HepG2 (cell line): Measurements from ENCODE around the gene TEX29. TPM values are rescaled to one million over a fixed set of nuclear protein-coding genes. Genes with fewer than 3 reads are reported as not detected.

Experiments
- ATAC-seq: fragments of 200-7000 bp; cut with Tn5 transposase; 3 replicates; pipeline ENCODE4 v1.9.1; 2020; ENCODE audit warnings: mild to moderate bottlenecking, moderate library complexity
- BruUV-seq: library from RNA; stranded (reverse); fragments of 400-500 nt; replicated peaks from 2 replicates; lab custom pipeline; 2021; lab: Mats Ljungman, UMichigan
- CTCF ChIA-PET: fragments of 300-600 bp; formaldehyde crosslinking; extraction: SDS; loops from one replicate; lab custom pipeline; 2021; ENCODE audit warnings: low total read pairs, inconsistent platforms, low intra/inter-chr PET ratio; lab: Yijun Ruan, JAX
- POLR2A ChIA-PET: fragments of 350-600 bp; sonication (Branson Sonifier 250); formaldehyde crosslinking; loops from one replicate; lab custom pipeline; 2020; ENCODE audit warnings: antibody characterized with exemption, inconsistent platforms; lab: Yijun Ruan, JAX
- DNase-seq: peaks from one replicate; pipeline ENCODE4 v3.0.0-alpha.2; 2015; ENCODE audit warnings: low spot score
- FAIRE-seq: peaks from 3 replicates; lab custom pipeline; 2011; peaks lifted over from hg19 to GRCh38; lab: Jason Lieb, UNC
- H2AFZ ChIP-seq: one replicate; pipeline ENCODE4 v1.6.1; 2011; ENCODE audit warnings: low read length, inconsistent platforms
- H3K27ac ChIP-seq: fragments of 300-600 bp; 3 replicates; pipeline ENCODE4 v1.8.0; 2011; ENCODE audit warnings: mixed run types, mild to moderate bottlenecking, mixed read lengths, low read length, inconsistent platforms; ENCODE audit not compliant: insufficient read depth; ENCODE audit errors: extremely low read length
- H3K27me3 ChIP-seq, 2 experiments: fragments of 200-600 bp in 1 of 2; 2 replicates in 1 of 2; 3 replicates in 1 of 2; pipeline versions ENCODE4 v1.6.0 to v1.8.0; 2011; ENCODE audit warnings: low read length in 2 of 2, mild to moderate bottlenecking in 2 of 2, moderate library complexity in 2 of 2, inconsistent platforms in 1 of 2; ENCODE audit not compliant: insufficient read depth in 2 of 2, control insufficient read depth in 1 of 2
- H3K36me3 ChIP-seq, 2 experiments: fragments of 200-600 bp in 1 of 2; replicated peaks in 1 of 2; 2 replicates in 1 of 2; 3 replicates in 1 of 2; pipeline versions ENCODE4 v1.5.1 to v1.8.0; 2011; ENCODE audit warnings: low read length in 2 of 2, inconsistent platforms in 1 of 2; ENCODE audit not compliant: insufficient read depth in 2 of 2, control insufficient read depth in 1 of 2
- H3K4me1 ChIP-seq: 2 replicates; pipeline ENCODE4 v1.5.1; 2012; ENCODE audit warnings: low read length, inconsistent platforms; ENCODE audit not compliant: insufficient read depth
- H3K4me2 ChIP-seq: 2 replicates; pipeline ENCODE4 v1.6.0; 2011; ENCODE audit warnings: low read depth, low read length, inconsistent platforms
- H3K4me3 ChIP-seq, 3 experiments: fragments of 200-600 bp in 1 of 3; sonication (generic), shearing (Covaris generic) in 1 of 3; replicated peaks in 1 of 3; 2 replicates each; pipeline ENCODE4 v1.5.1; 2011 to 2016; ENCODE audit warnings: low read length in 3 of 3, inconsistent platforms in 2 of 3, low read depth in 2 of 3, mild to moderate bottlenecking in 2 of 3, control low read depth in 1 of 3, mixed read lengths in 1 of 3; ENCODE audit not compliant: insufficient read depth in 1 of 3
- H3K79me2 ChIP-seq: one replicate; pipeline ENCODE4 v1.6.1; 2011; ENCODE audit warnings: low read length, inconsistent platforms; ENCODE audit not compliant: insufficient read depth
- H3K9ac ChIP-seq: 2 replicates; pipeline ENCODE4 v1.6.0; 2011; ENCODE audit warnings: mild to moderate bottlenecking, low read depth, low read length, inconsistent platforms; ENCODE audit not compliant: insufficient read depth
- H3K9me3 ChIP-seq: 2 replicates; pipeline ENCODE4 v1.5.1; 2012; ENCODE audit warnings: mild to moderate bottlenecking, low read length
- H4K20me1 ChIP-seq: 2 replicates; pipeline ENCODE4 v1.6.0; 2011; ENCODE audit warnings: inconsistent platforms, mild to moderate bottlenecking, low read length, moderate library complexity; ENCODE audit not compliant: insufficient read depth
- CAMTA2 ChIP-seq: sonication (generic); formaldehyde crosslinking; IDR thresholded peaks from 2 replicates; pipeline ENCODE4 v1.4.0; 2020; ENCODE audit warnings: mild to moderate bottlenecking, missing genetic modification reagents, borderline replicate concordance
- MEIS1 ChIP-seq: sonication (generic); formaldehyde crosslinking; IDR thresholded peaks from 2 replicates; pipeline ENCODE4 v1.9.0; 2021; ENCODE audit warnings: mild to moderate bottlenecking, missing genetic modification reagents, moderate library complexity, borderline replicate concordance
- SKIL ChIP-seq: sonication (generic); formaldehyde crosslinking; IDR thresholded peaks from 2 replicates; pipeline ENCODE4 v1.8.0; 2022; ENCODE audit warnings: missing genetic modification reagents, mild to moderate bottlenecking, moderate library complexity, borderline replicate concordance
- ZFP41 ChIP-seq: sonication (generic); formaldehyde crosslinking; IDR thresholded peaks from 2 replicates; pipeline ENCODE4 v1.4.0; 2020; ENCODE audit warnings: mild to moderate bottlenecking, missing genetic modification reagents, borderline replicate concordance
- ZNF280D ChIP-seq: sonication (generic); formaldehyde crosslinking; IDR thresholded peaks from 2 replicates; pipeline ENCODE4 v1.5.1; 2020; ENCODE audit warnings: mild to moderate bottlenecking, missing genetic modification reagents
- ZNF451 ChIP-seq: sonication (generic); formaldehyde crosslinking; IDR thresholded peaks from 2 replicates; pipeline ENCODE4 v1.5.0; 2020; ENCODE audit warnings: mild to moderate bottlenecking, missing genetic modification reagents
- ZNF577 ChIP-seq: sonication (generic); formaldehyde crosslinking; IDR thresholded peaks from 2 replicates; pipeline ENCODE4 v1.4.0; 2020; ENCODE audit warnings: mild to moderate bottlenecking, low read depth, missing genetic modification reagents, borderline replicate concordance
- WGBS: methylation state at CpG from one replicate; pipeline ENCODE4 v1.1.6; 2017; ENCODE audit warnings: low lambda C conversion rate; 5-methylcytosine and 5-hydroxymethylcytosine counted together
- in situ Hi-C: cut with HindIII; loops from 2 replicates; pipeline ENCODE4 v1.10.0; 2017; ENCODE audit warnings: low pct_unique_long_range_greater_than_20kb; ENCODE audit not compliant: extremely low pct_ligation_motif_present
- intact Hi-C: fragments of 100-400 bp; cut with micrococcal nuclease; formaldehyde crosslinking; loops from one replicate; pipeline ENCODE4 v1.10.0; 2022; ENCODE audit not compliant: unreplicated experiment
- polyA plus RNA-seq, 8 experiments: library from polyadenylated mRNA; depleted of rRNA in 3 of 8; stranded (reverse) in 7 of 8; unstranded in 1 of 8; fragments of >200 nt; fragmentation: Illumina TruSeq in 4 of 8; extraction: Trizol in 4 of 8; gene quantifications; 2 replicates each; pipeline versions ENCODE4 v1.2.1 to v1.2.3, GENCODE V29; 2011 to 2016; ENCODE audit warnings: low read depth in 4 of 8, missing spikeins in 1 of 8, mixed read lengths in 1 of 8; ENCODE audit not compliant: insufficient read depth in 1 of 8
- total RNA-seq, 5 experiments: library from RNA; depleted of rRNA; stranded (reverse); fragments of >200 nt; fragmentation: Illumina TruSeq; extraction: Trizol; gene quantifications; 2 replicates each; pipeline ENCODE4 v1.2.3, GENCODE V29; 2016; ENCODE audit warnings: low read depth in 1 of 5

TEX29 gene
- total and polyA plus RNA-seq, 2 of the 13 experiments (the other 11 are each of a cell fraction or from before 2014, with no cell fraction given), result 0.12 to 0.22 TPM

- H3K9ac ChIP-seq, result no peak overlapping the region
- H2AFZ ChIP-seq, result no peak overlapping the region
- whole genome bisulfite sequencing, result 42% methylated on average over 9 of the region's 9 CpGs
- no peaks in the 10 kb centered on the region for H3K9me3 ChIP-seq
- no peaks in the 10 kb centered on the region for H3K4me1 ChIP-seq
- BruUV-seq, result no TSS peak
- ChIA-PET CTCF (no interaction called here), POLR2A (no interaction called here)
- H3K27ac ChIP-seq, result no peak overlapping the region
- FAIRE-seq, result no peak
- no peak for ATAC-seq
- intact Hi-C loops (no loop called here), in situ Hi-C loops (no loop called here)
- H3K79me2 ChIP-seq, result no peaks in the 10 kb centered on the region
- DNase-seq, result no peak
- H3K27me3 ChIP-seq, result peaks cover 0 to 7% of the 10 kb centered on the region in 2 experiments; a peak in 1 of 5 replicates
- no peak overlapping the region for H3K4me2 ChIP-seq
- no peak for TF ChIP-seq ZFP41 (CRISPR knock-in tag)
- TF ChIP-seq ZNF280D (CRISPR knock-in tag), result no peak
- no peak for TF ChIP-seq ZNF451 (CRISPR knock-in tag)
- TF ChIP-seq ZNF577, result no peak
- no peak for TF ChIP-seq CAMTA2 (CRISPR knock-in tag)
- no peak overlapping the region for H3K4me3 ChIP-seq
- H3K36me3 ChIP-seq, result no peaks in the 10 kb centered on the region
- no peaks in the 10 kb centered on the region for H4K20me1 ChIP-seq
Observed at GRCh38 chr13:111337741-111338140, 17.3 kb downstream of the TEX29 start.

- BruUV-seq, result no TSS peak
- H3K27ac ChIP-seq, result no peak overlapping the region
- in situ Hi-C loops, result no loop called here
- no peaks in the 10 kb centered on the region for H3K36me3 ChIP-seq
- H2AFZ ChIP-seq, result no peak overlapping the region
- no peak overlapping the region for H3K9ac ChIP-seq
- H3K4me2 ChIP-seq, result no peak overlapping the region
- no peaks in the 10 kb centered on the region for H3K4me1 ChIP-seq
- WGBS, result 75% methylated on average over 6 of the region's 11 CpGs
- intact Hi-C loops, result no loop called here
- ChIA-PET CTCF (no interaction called here), POLR2A (no interaction called here)
- FAIRE-seq (no peak), ATAC-seq (no peak)
- no peaks in the 10 kb centered on the region for H4K20me1 ChIP-seq
- H3K9me3 ChIP-seq, result no peaks in the 10 kb centered on the region
- no peaks in the 10 kb centered on the region for H3K79me2 ChIP-seq
- H3K4me3 ChIP-seq, result no peak overlapping the region
- TF ChIP-seq MEIS1 (CRISPR knock-in tag) (no peak), SKIL (CRISPR knock-in tag) (no peak)
- TF ChIP-seq, all 625 proteins: peak for 0
- DNase-seq, result no peak
- H3K27me3 ChIP-seq, result peaks cover 0 to 7% of the 10 kb centered on the region in 2 experiments; a peak in 1 of 5 replicates
Observed at GRCh38 chr13:111338841-111339240, 18.4 kb downstream of the TEX29 start.
